Measurements from ENCODE around the gene CATSPER3. TPM values are rescaled to one million over a fixed set of nuclear protein-coding genes. Genes with fewer than 3 reads are reported as not detected.

The CATSPER3 gene
- total and polyA plus RNA-seq, 2 of the 13 experiments (the other 11 are each of a cell fraction or from before 2014, with no cell fraction given) = 0.33 to 0.37 TPM

- TF ChIP-seq ZMYM4 (CRISPR knock-in tag; IDR thresholded peaks at IDR 0.05) = peak; percentile 40; the same call in 1 of the 2 replicates
- TF ChIP-seq ZNF136 (CRISPR knock-in tag; IDR thresholded peaks at IDR 0.05; ENCODE audit: low read depth) = no peak
- peak; percentile 55 for TF ChIP-seq PAXIP1 (CRISPR knock-in tag; conservative IDR thresholded peaks at IDR 0.05)
- TF ChIP-seq ZBTB20 (CRISPR knock-in tag; IDR thresholded peaks at IDR 0.05; ENCODE audit: borderline replicate concordance, low read depth) = no peak
- TF ChIP-seq CEBPG (CRISPR knock-in tag; IDR thresholded peaks at IDR 0.05) = peak; percentile 79
- TF ChIP-seq ZNF879 (CRISPR knock-in tag; IDR thresholded peaks at IDR 0.05) = no peak
- no peak for TF ChIP-seq BATF2 (CRISPR knock-in tag; IDR thresholded peaks at IDR 0.05)
- no peak for TF ChIP-seq YEATS4 (CRISPR knock-in tag; IDR thresholded peaks at IDR 0.05; ENCODE audit: borderline replicate concordance)
- TF ChIP-seq DDIT3 (CRISPR knock-in tag; IDR thresholded peaks at IDR 0.05) = no peak
- TF ChIP-seq SP1 (IDR thresholded peaks at IDR 0.05) = no peak
- no peak for TF ChIP-seq SP1 (CRISPR knock-in tag; IDR thresholded peaks at IDR 0.05)
- no peak for TF ChIP-seq ASH2L (IDR thresholded peaks at IDR 0.05; ENCODE audit: insufficient read length, low read depth, low read length)
- no peak for TF ChIP-seq ZNF30 (CRISPR knock-in tag; IDR thresholded peaks at IDR 0.05)
- TF ChIP-seq SRSF1 (optimal IDR thresholded peaks at IDR 0.05; ENCODE audit: low read depth, low read length) = no peak
- TF ChIP-seq NR2C2 (CRISPR knock-in tag; IDR thresholded peaks at IDR 0.05; ENCODE audit: borderline replicate concordance) = peak; percentile 75
These were observed 7.5 kb downstream of the CATSPER3 start (continued) for GRCh38 chr5:134975078-134975715.
